Right lobe of liver (tissue), 6 donors: ENCODE results near the gene RNGTT. TPM values are rescaled to one million over a fixed set of nuclear protein-coding genes. Genes with fewer than 3 reads are reported as not detected.
A peak's percentile ranks its signal among the peaks of the same experiment; 100 is the strongest.

Experiments used
- ATAC-seq, 4 donors: fragments of 200-7000 bp; cut with Tn5 transposase; one replicate each; pipeline ENCODE4 v1.9.1; 2020; ENCODE audit warnings: mild to moderate bottlenecking in 4 of 4, moderate library complexity in 4 of 4
- DNase-seq, 3 donors: peaks; one replicate each; pipeline ENCODE4 v3.0.0-alpha.2; 2020
- H3K27ac ChIP-seq, 3 donors: fragments of 200-600 bp; one replicate each; pipeline ENCODE4 v1.8.0; 2022
- H3K27me3 ChIP-seq, 2 donors: fragments of 200-600 bp; one replicate each; pipeline ENCODE4 v1.8.0; 2022
- H3K36me3 ChIP-seq, 4 donors: fragments of 200-600 bp; sonication (generic) in 1 of 4; one replicate each; pipeline versions ENCODE4 v1.5.1 to v1.8.0; 2017 to 2022; ENCODE audit warnings: control low read depth in 1 of 4
- H3K4me1 ChIP-seq, 4 donors: fragments of 200-600 bp; sonication (generic) in 1 of 4; one replicate each; pipeline versions ENCODE4 v1.5.1 to v1.8.0; 2017 to 2022; ENCODE audit warnings: control low read depth in 1 of 4
- H3K4me3 ChIP-seq, 3 donors: fragments of 200-600 bp; one replicate each; pipeline ENCODE4 v1.8.0; 2022
- H3K9me3 ChIP-seq, 4 donors: fragments of 200-600 bp; sonication (generic) in 1 of 4; one replicate each; pipeline versions ENCODE4 v1.5.1 to v1.8.0; 2017 to 2022; ENCODE audit warnings: control low read depth in 1 of 4
- POLR2A ChIP-seq: fragments of 450-650 bp; IDR thresholded peaks from one replicate; pipeline ENCODE4 v1.6.1; 2017; ENCODE audit warnings: antibody characterized with exemption, mild to moderate bottlenecking
- WGBS: methylation state at CpG from one replicate; pipeline ENCODE4 v1.1.6; 2018; ENCODE audit warnings: low coverage, low lambda C conversion rate; ENCODE audit not compliant: insufficient coverage; ENCODE audit errors: missing lambda C conversion rate; 5-methylcytosine and 5-hydroxymethylcytosine counted together
- intact Hi-C, 2 donors: fragments of 100-400 bp; cut with DNase I; formaldehyde crosslinking; loops; one replicate each; pipeline versions ENCODE4 v1.11.2 to v1.14.1; 2022
- total RNA-seq, 6 experiments: library from RNA; depleted of rRNA in 2 of 6; stranded (reverse); fragments of >200 nt in 2 of 6; fragmentation: NEBNext Ultra II Directional in 3 of 6; extraction: Animal tissue kit (Norgen Biotek cat#: 25700) in 3 of 6; gene quantifications; one replicate each; pipeline versions ENCODE4 v1.1.0 to v1.2.4, GENCODE V29; 2016 to 2023
- TF ChIP-seq, protein P1 (sequence below), 4 donors: fragments of 200-600 bp in 3 of 4; fragments of 450-650 bp in 1 of 4; IDR thresholded peaks; one replicate each; pipeline versions ENCODE4 v1.5.1 to v1.8.0; 2016 to 2022; ENCODE audit warnings: antibody characterized with exemption in 4 of 4, mild to moderate bottlenecking in 2 of 4
- donor health status: DM: no; HTN: yes; CAD: no.
- donor health status: DM: no; HTN: no; CAD: no.
- donor health status: DM: no; HTN: no; CAD: no.
- donor health status: DM: no; HTN: yes; CAD: no.
- donor health status: DM: no; HTN: yes; CAD: no.

Gene RNGTT
- total RNA-seq, 6 experiments from 2014 or later, result 5.7 to 11.2 (median 6.5) TPM

DNA sequence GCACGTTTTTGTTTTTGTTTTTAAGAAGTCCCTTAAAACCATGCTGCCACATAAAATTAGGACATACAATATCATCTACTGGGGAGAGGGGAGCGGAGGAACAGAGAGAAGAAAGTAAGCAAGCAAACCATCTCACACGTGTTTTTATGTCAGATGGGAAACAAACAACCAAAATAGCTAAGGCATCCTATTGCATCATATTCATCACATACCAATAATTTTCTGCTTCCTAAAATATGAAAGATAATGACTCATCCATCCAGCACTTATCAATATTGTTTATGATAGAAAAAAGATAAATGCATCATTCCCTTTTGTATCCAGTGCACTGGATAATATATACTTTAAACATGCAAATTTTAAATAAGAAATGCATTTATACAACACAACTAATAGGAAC lies 329.6 kb downstream of the RNGTT start:
- intact Hi-C loops, result no loop called here
- Histone ChIP-seq H3K36me3 (no peaks in the 10 kb centered on the region), H3K27ac (no peak overlapping the region), H3K27me3 (no peaks in the 10 kb centered on the region), H3K4me3 (no peak overlapping the region), H3K9me3 (no peaks in the 10 kb centered on the region), H3K4me1 (no peaks in the 10 kb centered on the region)
- TF ChIP-seq POLR2A, result no peak
- TF ChIP-seq, protein P1, sequence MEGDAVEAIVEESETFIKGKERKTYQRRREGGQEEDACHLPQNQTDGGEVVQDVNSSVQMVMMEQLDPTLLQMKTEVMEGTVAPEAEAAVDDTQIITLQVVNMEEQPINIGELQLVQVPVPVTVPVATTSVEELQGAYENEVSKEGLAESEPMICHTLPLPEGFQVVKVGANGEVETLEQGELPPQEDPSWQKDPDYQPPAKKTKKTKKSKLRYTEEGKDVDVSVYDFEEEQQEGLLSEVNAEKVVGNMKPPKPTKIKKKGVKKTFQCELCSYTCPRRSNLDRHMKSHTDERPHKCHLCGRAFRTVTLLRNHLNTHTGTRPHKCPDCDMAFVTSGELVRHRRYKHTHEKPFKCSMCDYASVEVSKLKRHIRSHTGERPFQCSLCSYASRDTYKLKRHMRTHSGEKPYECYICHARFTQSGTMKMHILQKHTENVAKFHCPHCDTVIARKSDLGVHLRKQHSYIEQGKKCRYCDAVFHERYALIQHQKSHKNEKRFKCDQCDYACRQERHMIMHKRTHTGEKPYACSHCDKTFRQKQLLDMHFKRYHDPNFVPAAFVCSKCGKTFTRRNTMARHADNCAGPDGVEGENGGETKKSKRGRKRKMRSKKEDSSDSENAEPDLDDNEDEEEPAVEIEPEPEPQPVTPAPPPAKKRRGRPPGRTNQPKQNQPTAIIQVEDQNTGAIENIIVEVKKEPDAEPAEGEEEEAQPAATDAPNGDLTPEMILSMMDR (IDR thresholded peaks at IDR 0.05), result no peak
- WGBS, result 93% methylated on average over 3 of the region's 3 CpGs
- ATAC-seq (no peak), DNase-seq (no peak)

DNA sequence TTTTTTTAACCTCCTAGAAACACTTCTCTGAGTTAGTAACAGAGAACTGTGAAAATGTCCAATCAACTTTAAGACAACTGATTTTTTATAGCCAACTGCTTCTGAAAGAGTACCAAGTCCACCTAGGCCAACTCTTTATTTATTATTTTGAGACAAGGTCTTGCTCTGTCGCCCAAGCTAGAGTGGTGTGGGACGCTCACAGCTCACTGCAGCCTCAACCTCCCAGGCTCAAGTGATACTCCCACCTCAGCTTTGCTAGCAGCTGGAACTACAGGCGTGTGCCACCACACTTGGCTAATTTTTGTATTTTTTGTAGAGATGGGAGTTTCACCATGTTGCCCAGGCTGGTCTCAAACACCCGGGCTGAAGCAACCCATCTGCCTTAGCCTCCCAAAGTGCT lies 331.6 kb downstream of the RNGTT start:
- ATAC-seq, result no peak
- Histone ChIP-seq H3K36me3 (no peaks in the 10 kb centered on the region), H3K9me3 (no peaks in the 10 kb centered on the region), H3K27ac (no peak overlapping the region), H3K4me3 (no peak overlapping the region), H3K27me3 (no peaks in the 10 kb centered on the region), H3K4me1 (no peaks in the 10 kb centered on the region)
- TF ChIP-seq POLR2A, result no peak
- TF ChIP-seq, protein P1 (IDR thresholded peaks at IDR 0.05), result no peak
- intact Hi-C loops, result no loop called here
- no peak for DNase-seq
- WGBS, result 83% methylated on average over 1 of the region's 4 CpGs

DNA sequence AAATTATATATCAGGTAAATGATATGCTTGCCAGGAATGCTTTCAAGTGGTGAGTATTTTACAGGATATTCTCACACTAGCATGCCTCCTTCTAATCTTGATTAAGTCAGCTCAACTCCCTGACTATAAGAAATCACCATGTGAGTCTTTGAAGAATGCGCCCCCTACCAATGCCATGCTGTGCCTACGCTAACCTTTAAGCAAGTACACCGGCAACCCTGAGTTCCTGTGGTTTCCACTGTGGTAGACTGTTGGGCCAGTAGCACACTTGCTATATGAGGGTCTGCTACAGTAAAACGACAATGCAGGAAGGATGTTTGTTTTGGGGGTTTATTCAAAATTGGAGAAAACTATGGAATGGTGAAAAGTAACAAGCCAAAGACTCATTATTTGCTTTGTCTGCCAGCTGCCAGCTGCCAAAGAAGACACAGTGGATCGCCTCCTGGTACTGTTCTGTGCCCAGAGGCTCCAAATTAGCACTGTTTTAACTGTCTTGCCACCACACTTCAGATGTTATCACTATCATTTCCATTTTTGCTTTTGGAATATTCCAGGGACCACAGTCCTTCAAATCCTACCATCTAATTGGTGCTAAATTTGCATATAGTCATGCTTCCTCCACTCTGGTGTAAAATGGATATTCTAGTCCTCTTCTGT lies 333.5 kb downstream of the RNGTT start:
- DNase-seq (no peak), ATAC-seq (no peak)
- no peaks in the 10 kb centered on the region for H3K9me3 ChIP-seq
- TF ChIP-seq POLR2A, result no peak
- TF ChIP-seq, protein P1 (IDR thresholded peaks at IDR 0.05), result no peak
- H3K27me3 ChIP-seq, result no peaks in the 10 kb centered on the region
- no peak overlapping the region for H3K27ac ChIP-seq
- no peaks in the 10 kb centered on the region for H3K4me1 ChIP-seq
- intact Hi-C loops, result no loop called here
- whole genome bisulfite sequencing, result 63% methylated on average over 5 of the region's 5 CpGs
- H3K4me3 ChIP-seq, result no peak overlapping the region
- no peaks in the 10 kb centered on the region for H3K36me3 ChIP-seq

DNA sequence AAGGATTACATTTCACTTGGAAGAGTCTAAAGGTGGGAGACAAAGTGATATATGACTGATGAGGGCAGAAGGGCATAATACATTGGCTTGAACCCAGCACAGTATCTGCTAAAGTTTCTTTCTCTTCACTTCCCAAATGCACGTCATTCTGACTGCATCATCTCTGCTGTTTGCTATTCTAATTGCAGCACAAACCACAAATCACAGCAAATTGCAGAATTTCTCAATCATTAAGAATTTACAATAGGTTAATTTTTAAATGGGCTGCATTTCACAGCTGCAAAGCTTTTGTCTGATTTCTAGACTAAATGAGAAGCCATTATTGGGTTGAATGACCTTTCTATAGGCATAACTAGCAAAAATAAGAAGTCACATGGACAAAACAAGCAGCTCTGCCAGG lies 337.0 kb downstream of the RNGTT start:
- Histone ChIP-seq H3K4me1 (no peaks in the 10 kb centered on the region), H3K27me3 (no peaks in the 10 kb centered on the region), H3K36me3 (no peaks in the 10 kb centered on the region), H3K9me3 (no peaks in the 10 kb centered on the region), H3K27ac (no peak overlapping the region), H3K4me3 (no peak overlapping the region)
- peak in 2 of 4 donors; percentile 47 to 88 for ATAC-seq
- intact Hi-C loops, result no loop called here
- TF ChIP-seq, protein P1 (IDR thresholded peaks at IDR 0.05), result no peak
- no peak for TF ChIP-seq POLR2A
- no peak for DNase-seq
- 5% methylated on average over 1 of the region's 1 CpG for WGBS

DNA sequence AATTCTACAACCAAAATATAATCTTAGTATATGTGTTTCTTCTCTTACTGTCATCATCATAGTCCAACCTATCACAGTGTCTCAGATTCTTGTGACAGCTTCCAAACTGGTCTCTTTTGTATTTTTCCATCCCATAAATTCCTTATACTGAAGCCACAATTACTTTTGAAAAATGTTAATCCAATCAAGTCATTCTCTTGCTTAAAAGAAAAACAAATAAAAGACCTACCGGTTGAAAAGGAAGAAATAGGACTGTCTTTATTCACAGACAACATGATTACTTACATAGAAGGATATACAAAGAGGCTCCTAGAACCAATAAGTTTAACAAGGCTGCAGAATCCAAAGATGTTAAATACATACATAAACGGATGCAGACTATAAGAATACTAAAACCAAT lies 339.9 kb downstream of the RNGTT start:
- ATAC-seq (no peak), DNase-seq (no peak)
- WGBS, result 93% methylated on average over 2 of the region's 2 CpGs
- intact Hi-C loops, result no loop called here
- Histone ChIP-seq H3K27ac (no peak overlapping the region), H3K27me3 (no peaks in the 10 kb centered on the region), H3K36me3 (no peaks in the 10 kb centered on the region), H3K9me3 (no peaks in the 10 kb centered on the region), H3K4me3 (no peak overlapping the region), H3K4me1 (no peaks in the 10 kb centered on the region)
- no peak for TF ChIP-seq POLR2A
- TF ChIP-seq, protein P1 (IDR thresholded peaks at IDR 0.05), result no peak
